GM12875 (cell line): Measurements from ENCODE around the gene UCK2.

ENCODE experiments used
- H3K4me3 ChIP-seq: one replicate; pipeline ENCODE4 v1.5.1; 2011; ENCODE audit warnings: low read depth, low read length, control low read depth
- TF ChIP-seq, protein P1 (sequence below): IDR thresholded peaks from 2 replicates; pipeline ENCODE4 v1.5.1; 2011; ENCODE audit warnings: low read depth, mild to moderate bottlenecking, control low read depth, inconsistent platforms, low read length, moderate library complexity, borderline replicate concordance; ENCODE audit not compliant: insufficient read depth

Gene UCK2

DNA sequence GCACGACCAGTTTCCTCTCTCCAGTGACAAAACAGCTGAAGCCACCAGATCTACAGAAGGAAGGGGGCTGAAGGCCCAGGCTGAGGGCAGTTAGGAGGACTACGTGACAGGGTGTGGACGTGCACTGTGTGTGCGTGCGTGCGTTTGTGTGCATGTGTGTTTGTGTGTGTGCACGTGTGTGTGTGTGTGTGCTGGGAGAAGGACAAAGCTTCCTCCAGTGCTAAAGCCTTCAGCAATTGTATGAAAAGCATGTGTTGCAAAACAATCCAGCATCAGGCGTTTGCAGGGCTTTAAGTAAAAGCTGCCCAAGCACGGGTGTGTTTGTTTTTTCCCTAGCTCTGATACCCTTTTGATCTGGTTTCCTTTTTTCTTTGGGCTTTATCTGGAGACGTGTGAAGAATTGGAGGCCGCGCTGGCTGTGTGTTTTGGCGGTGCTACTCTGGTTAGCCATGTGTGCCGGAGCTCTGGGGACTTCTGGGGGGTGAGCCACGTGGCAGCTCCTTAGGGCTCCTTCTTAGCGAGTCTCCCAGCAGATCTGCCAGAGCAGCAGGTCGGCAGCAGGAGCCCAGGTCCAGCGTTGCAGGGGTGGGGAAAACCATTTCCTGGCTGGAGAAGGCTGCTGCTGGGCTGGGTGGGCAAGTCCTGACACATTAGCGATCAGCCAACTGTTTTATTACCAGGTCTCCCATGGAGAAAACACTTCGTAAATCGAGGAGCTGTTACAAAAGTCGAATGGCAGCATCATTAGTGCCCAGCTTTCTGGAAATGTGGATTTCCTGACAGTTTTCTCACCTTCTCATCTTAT lies 73.4 kb downstream of the UCK2 start:
- TF ChIP-seq, protein P1, sequence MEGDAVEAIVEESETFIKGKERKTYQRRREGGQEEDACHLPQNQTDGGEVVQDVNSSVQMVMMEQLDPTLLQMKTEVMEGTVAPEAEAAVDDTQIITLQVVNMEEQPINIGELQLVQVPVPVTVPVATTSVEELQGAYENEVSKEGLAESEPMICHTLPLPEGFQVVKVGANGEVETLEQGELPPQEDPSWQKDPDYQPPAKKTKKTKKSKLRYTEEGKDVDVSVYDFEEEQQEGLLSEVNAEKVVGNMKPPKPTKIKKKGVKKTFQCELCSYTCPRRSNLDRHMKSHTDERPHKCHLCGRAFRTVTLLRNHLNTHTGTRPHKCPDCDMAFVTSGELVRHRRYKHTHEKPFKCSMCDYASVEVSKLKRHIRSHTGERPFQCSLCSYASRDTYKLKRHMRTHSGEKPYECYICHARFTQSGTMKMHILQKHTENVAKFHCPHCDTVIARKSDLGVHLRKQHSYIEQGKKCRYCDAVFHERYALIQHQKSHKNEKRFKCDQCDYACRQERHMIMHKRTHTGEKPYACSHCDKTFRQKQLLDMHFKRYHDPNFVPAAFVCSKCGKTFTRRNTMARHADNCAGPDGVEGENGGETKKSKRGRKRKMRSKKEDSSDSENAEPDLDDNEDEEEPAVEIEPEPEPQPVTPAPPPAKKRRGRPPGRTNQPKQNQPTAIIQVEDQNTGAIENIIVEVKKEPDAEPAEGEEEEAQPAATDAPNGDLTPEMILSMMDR, result no peak
- H3K4me3 ChIP-seq, result no peak overlapping the region

DNA sequence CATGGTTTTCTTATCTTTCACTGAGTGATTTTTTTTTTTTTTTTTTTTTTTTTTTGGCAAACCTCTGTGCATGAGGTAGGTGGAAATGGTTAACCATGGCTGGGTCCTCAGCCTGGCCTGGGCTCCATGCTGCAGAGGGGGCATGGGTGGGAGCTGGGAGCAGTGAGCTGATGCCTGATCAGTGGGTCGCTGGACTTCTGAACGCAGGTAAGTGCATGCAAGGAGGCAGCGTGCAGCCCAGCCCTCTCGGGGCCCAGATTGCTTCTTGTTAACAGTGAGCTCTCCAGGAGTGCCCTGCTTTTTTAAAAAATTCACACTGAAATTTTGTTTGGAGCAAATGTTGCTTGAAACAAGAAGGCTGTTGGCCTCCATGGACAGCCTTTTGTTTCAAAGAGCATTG lies 75.2 kb downstream of the UCK2 start:
- TF ChIP-seq, protein P1, result no peak
- no peak overlapping the region for H3K4me3 ChIP-seq

DNA sequence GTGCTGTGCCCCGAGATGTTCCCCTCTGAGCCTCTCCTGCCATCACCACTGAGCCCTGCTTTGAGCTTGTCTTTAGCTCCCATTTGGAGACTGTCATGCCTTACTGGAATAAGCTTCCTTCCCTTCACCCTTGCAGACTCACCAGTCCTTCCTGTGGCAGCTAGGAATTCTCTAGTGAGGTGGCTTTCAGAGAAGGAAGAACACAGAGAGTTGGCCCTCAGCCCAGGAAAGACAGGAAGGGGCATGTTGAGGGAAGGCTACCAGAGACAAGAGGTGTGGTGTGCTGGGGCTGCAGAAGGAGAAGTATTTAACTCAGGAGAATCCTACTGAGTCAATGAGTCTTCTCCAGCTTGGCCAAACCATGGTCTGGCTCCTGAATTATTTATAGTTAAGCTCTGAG lies 76.3 kb downstream of the UCK2 start:
- TF ChIP-seq, protein P1, result no peak
- no peak overlapping the region for H3K4me3 ChIP-seq

DNA sequence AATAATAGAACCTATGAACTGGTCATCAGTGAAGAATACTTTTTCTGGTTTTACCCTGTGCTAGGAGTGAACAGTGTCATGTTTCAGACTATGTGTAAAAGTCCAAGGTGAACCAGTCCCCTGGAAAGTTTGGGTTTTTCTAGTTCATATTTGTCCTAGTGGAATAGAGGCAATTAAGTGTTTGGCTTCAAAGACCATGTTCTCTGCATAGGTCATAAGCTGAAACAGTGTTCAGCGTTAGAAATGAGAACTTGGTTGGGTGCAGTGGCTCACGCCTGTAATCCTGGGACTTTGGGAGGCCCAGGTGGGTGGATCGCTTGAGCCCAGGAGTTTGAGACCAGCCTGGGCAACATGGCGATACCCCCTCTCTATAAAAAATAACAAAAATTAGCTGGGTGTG lies 77.5 kb downstream of the UCK2 start:
- H3K4me3 ChIP-seq, result no peak overlapping the region
- TF ChIP-seq, protein P1, result no peak

DNA sequence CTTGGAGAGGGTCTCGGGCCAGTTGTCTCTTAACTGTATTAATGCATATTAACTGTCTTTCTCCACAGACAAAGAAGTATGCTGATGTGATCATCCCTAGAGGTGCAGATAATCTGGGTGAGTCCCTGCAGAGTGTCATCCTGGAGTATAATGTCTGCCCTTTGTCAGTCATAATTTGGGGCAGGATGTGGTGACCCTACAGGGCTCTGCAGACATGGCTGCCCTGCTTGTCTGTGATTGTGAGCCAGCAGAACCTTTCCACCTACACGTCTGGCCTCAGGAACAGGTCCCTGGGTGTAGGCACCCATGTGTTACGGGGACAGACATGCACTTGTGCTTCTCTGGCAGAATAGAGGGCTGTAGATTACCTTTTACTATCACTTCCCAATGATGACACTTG lies 78.4 kb downstream of the UCK2 start:
- TF ChIP-seq, protein P1, result no peak
- H3K4me3 ChIP-seq, result no peak overlapping the region

DNA sequence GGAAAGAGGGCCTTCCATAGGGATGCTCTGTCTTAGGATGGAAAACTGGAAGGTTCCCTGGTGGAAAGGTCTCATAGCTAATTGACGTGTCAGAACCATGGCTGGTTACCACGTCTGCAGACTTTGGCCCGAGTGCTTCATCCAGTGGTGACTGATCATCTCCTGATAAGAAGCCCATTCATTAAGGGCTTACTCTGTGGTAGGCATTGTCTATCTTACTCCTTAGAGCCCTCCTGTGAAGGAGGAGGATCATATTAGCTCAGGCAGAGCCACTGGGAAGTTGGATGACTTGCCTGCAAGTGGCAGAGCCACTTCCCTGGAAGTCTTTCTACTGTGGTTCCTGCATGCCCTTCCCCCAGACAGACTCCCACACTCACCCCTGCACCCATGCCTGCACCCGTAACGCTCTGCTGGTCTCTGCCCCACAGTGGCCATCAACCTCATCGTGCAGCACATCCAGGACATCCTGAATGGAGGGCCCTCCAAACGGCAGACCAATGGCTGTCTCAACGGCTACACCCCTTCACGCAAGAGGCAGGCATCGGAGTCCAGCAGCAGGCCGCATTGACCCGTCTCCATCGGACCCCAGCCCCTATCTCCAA lies 79.9 kb downstream of the UCK2 start:
- no peak overlapping the region for H3K4me3 ChIP-seq
- TF ChIP-seq, protein P1, result no peak
